Measurements from ENCODE around the gene TMEM209. TPM values are rescaled to one million over a fixed set of nuclear protein-coding genes. Genes with fewer than 3 reads are reported as not detected.

Gene TMEM209
- total RNA-seq, 2 experiments from 2014 or later, result 18.3 to 18.8 TPM

DNA sequence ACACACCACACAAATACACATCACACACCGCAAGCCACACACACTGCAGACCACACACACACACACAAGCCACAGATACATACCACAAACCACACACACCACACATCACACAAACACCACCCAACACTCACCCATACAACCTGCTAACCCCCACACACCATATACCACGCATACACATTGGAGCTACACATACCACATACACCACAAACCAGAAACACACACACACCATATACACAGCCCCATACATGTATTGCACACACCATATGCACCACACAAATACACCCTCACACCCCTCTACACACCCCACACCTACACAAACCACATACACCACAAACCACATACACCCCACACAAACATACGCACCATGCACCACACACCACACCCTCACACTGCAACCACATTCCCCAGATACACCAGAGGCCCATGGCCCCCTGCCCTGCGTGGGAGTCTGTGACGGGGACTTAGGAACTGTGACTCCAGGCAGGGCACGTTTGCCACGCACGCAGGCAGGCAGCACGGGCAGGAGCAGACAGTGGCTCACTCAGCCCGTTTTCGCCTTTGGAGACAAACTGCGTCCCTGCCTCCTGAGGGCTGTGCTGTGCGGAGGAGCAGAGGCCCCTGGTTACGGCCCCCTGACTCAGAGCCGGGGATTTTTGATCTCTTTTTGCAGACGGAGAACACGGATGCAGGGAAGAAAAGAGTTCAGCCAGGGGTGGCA, 52.6 kb downstream of the TMEM209 start:
- Histone ChIP-seq H3K36me3 (ENCODE audit: insufficient read depth, low read length) (no peaks in the 10 kb centered on the region), H3K27me3 (ENCODE audit: control insufficient read depth in 1 of 2, insufficient read depth in 2 of 2, low read length in 2 of 2) (no peaks in the 10 kb centered on the region), H3K4me3 (ENCODE audit: low read length) (no peak overlapping the region), H3K4me1 (ENCODE audit: insufficient read depth, low read length) (peaks cover 15% of the 10 kb centered on the region), H3K27ac (ENCODE audit: low read depth in 1 of 2, low read length in 2 of 2) (no peak overlapping the region), H3K9me3 (ENCODE audit: control insufficient read depth in 1 of 2, insufficient read depth in 1 of 2, low read length in 2 of 2) (peaks cover 9 to 48% of the 10 kb centered on the region in 2 experiments)
- Mint-ChIP-seq H3K36me3 (ENCODE audit: low read depth) (no peaks in the 10 kb centered on the region), H3K27ac (no peak overlapping the region), H3K27me3 (no peaks in the 10 kb centered on the region), H3K9me3 (no peaks in the 10 kb centered on the region), H3K4me3 (no peak overlapping the region), H3K4me1 (ENCODE audit: low read depth) (no peaks in the 10 kb centered on the region)
- ChIA-PET POLR2A (interaction anchor here (1.1 kb wide), 1 partner anchor 11 kb away, joined by 4 read pairs; no protein-coding TSS in a partner anchor), CTCF (no interaction called here)
- intact Hi-C loops (cut with DNase I, micrococcal nuclease), result no loop called here
- ATAC-seq (ENCODE audit: poor library complexity) (no peak), DNase-seq (peak in 1 of 14 experiments; percentile 28)
- TF ChIP-seq, protein P1, sequence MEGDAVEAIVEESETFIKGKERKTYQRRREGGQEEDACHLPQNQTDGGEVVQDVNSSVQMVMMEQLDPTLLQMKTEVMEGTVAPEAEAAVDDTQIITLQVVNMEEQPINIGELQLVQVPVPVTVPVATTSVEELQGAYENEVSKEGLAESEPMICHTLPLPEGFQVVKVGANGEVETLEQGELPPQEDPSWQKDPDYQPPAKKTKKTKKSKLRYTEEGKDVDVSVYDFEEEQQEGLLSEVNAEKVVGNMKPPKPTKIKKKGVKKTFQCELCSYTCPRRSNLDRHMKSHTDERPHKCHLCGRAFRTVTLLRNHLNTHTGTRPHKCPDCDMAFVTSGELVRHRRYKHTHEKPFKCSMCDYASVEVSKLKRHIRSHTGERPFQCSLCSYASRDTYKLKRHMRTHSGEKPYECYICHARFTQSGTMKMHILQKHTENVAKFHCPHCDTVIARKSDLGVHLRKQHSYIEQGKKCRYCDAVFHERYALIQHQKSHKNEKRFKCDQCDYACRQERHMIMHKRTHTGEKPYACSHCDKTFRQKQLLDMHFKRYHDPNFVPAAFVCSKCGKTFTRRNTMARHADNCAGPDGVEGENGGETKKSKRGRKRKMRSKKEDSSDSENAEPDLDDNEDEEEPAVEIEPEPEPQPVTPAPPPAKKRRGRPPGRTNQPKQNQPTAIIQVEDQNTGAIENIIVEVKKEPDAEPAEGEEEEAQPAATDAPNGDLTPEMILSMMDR (IDR thresholded peaks at IDR 0.05), result no peak

DNA sequence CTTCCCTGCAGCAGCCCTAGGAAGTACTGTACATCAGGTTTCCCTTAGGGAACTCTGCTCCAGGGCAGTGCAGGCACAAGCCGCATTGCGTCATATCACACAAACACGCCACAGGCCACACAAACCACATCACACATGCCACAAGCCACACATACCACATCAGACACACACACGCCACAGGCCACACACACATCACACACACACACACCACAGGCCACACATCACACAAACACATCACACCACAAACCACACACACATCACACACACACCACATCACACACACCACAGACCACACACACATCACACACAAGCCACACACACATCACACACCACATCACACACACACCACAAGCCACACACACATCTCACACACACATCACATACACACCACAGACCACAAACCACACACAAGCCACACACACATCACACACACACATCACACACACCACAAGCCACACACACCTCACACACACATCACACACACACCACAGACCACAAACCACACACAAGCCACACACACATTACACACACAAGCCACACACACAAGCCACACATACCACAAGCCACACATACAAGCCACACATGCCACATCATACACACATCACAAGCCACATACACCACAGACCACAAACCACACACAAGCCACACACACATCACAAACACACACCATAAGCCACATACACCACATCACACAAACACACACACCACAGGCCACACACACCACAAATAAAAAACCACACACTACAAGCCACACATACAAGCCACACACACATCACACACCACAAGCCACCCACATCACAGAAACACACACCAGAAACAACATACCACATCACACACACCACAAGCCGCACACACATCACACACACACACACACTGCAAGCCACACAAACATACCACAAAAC, 53.4 kb downstream of the TMEM209 start:
- TF ChIP-seq, protein P1 (IDR thresholded peaks at IDR 0.05), result no peak
- Histone ChIP-seq H3K9me3 (ENCODE audit: control insufficient read depth in 1 of 2, insufficient read depth in 1 of 2, low read length in 2 of 2) (peaks cover 4 to 40% of the 10 kb centered on the region in 2 experiments), H3K27ac (ENCODE audit: low read depth in 1 of 2, low read length in 2 of 2) (no peak overlapping the region), H3K27me3 (ENCODE audit: control insufficient read depth in 1 of 2, insufficient read depth in 2 of 2, low read length in 2 of 2) (no peaks in the 10 kb centered on the region), H3K36me3 (ENCODE audit: insufficient read depth, low read length) (no peaks in the 10 kb centered on the region), H3K4me1 (ENCODE audit: insufficient read depth, low read length) (peaks cover 15% of the 10 kb centered on the region), H3K4me3 (ENCODE audit: low read length) (no peak overlapping the region)
- ChIA-PET CTCF (no interaction called here), POLR2A (no interaction called here)
- intact Hi-C loops (cut with DNase I, micrococcal nuclease), result no loop called here
- Mint-ChIP-seq H3K4me1 (ENCODE audit: low read depth) (no peaks in the 10 kb centered on the region), H3K27me3 (no peaks in the 10 kb centered on the region), H3K9me3 (no peaks in the 10 kb centered on the region), H3K36me3 (ENCODE audit: low read depth) (no peaks in the 10 kb centered on the region), H3K4me3 (no peak overlapping the region), H3K27ac (no peak overlapping the region)
- DNase-seq (peak in 7 of 14 experiments; percentile 8 to 76 (median 44)), ATAC-seq (ENCODE audit: poor library complexity) (peak; percentile 64)

DNA sequence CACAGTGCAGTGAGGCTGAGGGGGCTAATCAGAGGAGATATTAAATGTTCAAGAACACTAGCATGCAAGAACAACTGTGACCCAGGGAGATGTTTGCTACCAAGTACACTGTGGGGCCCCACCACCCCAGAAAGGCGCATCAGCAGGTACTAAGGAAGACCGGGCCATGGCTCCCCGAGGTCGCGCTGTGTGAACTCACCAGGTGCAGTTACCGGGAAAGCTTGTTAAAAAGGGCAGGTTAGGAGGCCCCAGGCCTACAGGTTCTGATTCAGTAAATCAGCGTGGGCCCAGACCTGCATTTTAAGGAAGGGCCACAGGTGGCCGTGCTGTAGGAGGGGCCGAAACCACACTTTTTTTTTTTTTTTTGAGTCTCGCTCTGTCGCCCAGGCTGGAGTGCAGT, 54.6 kb downstream of the TMEM209 start:
- no peak for DNase-seq
- TF ChIP-seq, protein P1 (IDR thresholded peaks at IDR 0.05), result no peak
- Mint-ChIP-seq H3K9me3 (no peaks in the 10 kb centered on the region), H3K36me3 (ENCODE audit: low read depth) (no peaks in the 10 kb centered on the region), H3K27ac (no peak overlapping the region), H3K27me3 (no peaks in the 10 kb centered on the region), H3K4me3 (no peak overlapping the region), H3K4me1 (ENCODE audit: low read depth) (no peaks in the 10 kb centered on the region)
- ATAC-seq (ENCODE audit: poor library complexity), result no peak
- Histone ChIP-seq H3K4me3 (ENCODE audit: low read length) (no peak overlapping the region), H3K9me3 (ENCODE audit: control insufficient read depth in 1 of 2, insufficient read depth in 1 of 2, low read length in 2 of 2) (peaks cover 0 to 27% of the 10 kb centered on the region in 2 experiments), H3K4me1 (ENCODE audit: insufficient read depth, low read length) (peaks cover 15% of the 10 kb centered on the region), H3K27me3 (ENCODE audit: control insufficient read depth in 1 of 2, insufficient read depth in 2 of 2, low read length in 2 of 2) (no peaks in the 10 kb centered on the region), H3K36me3 (ENCODE audit: insufficient read depth, low read length) (no peaks in the 10 kb centered on the region), H3K27ac (ENCODE audit: low read depth in 1 of 2, low read length in 2 of 2) (no peak overlapping the region)
- intact Hi-C loops (cut with DNase I, micrococcal nuclease), result no loop called here
- CTCF ChIA-PET, result no interaction called here
- POLR2A ChIA-PET, result interaction anchor here (0.6 to 0.7 kb wide), 2 partner anchors 68 to 91 kb away, joined by 3 to 4 read pairs; no protein-coding TSS in a partner anchor
